ENCODE data around the gene RANBP17.

RANBP17 gene

GRCh38 chr5:171306781-171307591 is 445.2 kb downstream of the RANBP17 start (continued):
- TF ChIP-seq, protein P1, sequence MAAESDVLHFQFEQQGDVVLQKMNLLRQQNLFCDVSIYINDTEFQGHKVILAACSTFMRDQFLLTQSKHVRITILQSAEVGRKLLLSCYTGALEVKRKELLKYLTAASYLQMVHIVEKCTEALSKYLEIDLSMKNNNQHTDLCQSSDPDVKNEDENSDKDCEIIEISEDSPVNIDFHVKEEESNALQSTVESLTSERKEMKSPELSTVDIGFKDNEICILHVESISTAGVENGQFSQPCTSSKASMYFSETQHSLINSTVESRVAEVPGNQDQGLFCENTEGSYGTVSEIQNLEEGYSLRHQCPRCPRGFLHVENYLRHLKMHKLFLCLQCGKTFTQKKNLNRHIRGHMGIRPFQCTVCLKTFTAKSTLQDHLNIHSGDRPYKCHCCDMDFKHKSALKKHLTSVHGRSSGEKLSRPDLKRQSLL (tag by site-specific recombination; IDR thresholded peaks at IDR 0.05) = no peak
- TF ChIP-seq ZNF76 (tag by site-specific recombination; IDR thresholded peaks at IDR 0.05; ENCODE audit: borderline replicate concordance, low read depth) (no peak), ZNF768 (tag by site-specific recombination; IDR thresholded peaks at IDR 0.05) (no peak), ZNF561 (tag by site-specific recombination; IDR thresholded peaks at IDR 0.05; ENCODE audit: borderline replicate concordance) (0 out of 2 replicates have a peak, but pooled peaks have one; percentile 38), GLI4 (tag by site-specific recombination; IDR thresholded peaks at IDR 0.05) (no peak), ZNF354C (tag by site-specific recombination; IDR thresholded peaks at IDR 0.05; ENCODE audit: borderline replicate concordance, low read depth) (no peak), ZNF366 (tag by site-specific recombination; conservative IDR thresholded peaks at IDR 0.05) (no peak), ZNF571 (tag by site-specific recombination; IDR thresholded peaks at IDR 0.05) (no peak), YY1 (tag by site-specific recombination; IDR thresholded peaks at IDR 0.05) (no peak), KLF10 (tag by site-specific recombination; IDR thresholded peaks at IDR 0.05) (no peak), ZBTB20 (tag by site-specific recombination; IDR thresholded peaks at IDR 0.05) (peak; percentile 66; the same call in 1 of the 2 replicates), ZXDB (tag by site-specific recombination; IDR thresholded peaks at IDR 0.05) (no peak), ZNF777 (tag by site-specific recombination; IDR thresholded peaks at IDR 0.05; ENCODE audit: borderline replicate concordance) (no peak), ZNF791 (tag by site-specific recombination; IDR thresholded peaks at IDR 0.05) (no peak), ZNF473 (tag by site-specific recombination; IDR thresholded peaks at IDR 0.05) (no peak), WT1 (tag by site-specific recombination; IDR thresholded peaks at IDR 0.05) (no peak), KLF9 (tag by site-specific recombination; IDR thresholded peaks at IDR 0.05; ENCODE audit: low read depth) (no peak)
- TF ChIP-seq, protein P2, sequence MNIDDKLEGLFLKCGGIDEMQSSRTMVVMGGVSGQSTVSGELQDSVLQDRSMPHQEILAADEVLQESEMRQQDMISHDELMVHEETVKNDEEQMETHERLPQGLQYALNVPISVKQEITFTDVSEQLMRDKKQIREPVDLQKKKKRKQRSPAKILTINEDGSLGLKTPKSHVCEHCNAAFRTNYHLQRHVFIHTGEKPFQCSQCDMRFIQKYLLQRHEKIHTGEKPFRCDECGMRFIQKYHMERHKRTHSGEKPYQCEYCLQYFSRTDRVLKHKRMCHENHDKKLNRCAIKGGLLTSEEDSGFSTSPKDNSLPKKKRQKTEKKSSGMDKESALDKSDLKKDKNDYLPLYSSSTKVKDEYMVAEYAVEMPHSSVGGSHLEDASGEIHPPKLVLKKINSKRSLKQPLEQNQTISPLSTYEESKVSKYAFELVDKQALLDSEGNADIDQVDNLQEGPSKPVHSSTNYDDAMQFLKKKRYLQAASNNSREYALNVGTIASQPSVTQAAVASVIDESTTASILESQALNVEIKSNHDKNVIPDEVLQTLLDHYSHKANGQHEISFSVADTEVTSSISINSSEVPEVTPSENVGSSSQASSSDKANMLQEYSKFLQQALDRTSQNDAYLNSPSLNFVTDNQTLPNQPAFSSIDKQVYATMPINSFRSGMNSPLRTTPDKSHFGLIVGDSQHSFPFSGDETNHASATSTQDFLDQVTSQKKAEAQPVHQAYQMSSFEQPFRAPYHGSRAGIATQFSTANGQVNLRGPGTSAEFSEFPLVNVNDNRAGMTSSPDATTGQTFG (tag by site-specific recombination; IDR thresholded peaks at IDR 0.05; ENCODE audit: borderline replicate concordance) = no peak
- TF ChIP-seq, protein P3, sequence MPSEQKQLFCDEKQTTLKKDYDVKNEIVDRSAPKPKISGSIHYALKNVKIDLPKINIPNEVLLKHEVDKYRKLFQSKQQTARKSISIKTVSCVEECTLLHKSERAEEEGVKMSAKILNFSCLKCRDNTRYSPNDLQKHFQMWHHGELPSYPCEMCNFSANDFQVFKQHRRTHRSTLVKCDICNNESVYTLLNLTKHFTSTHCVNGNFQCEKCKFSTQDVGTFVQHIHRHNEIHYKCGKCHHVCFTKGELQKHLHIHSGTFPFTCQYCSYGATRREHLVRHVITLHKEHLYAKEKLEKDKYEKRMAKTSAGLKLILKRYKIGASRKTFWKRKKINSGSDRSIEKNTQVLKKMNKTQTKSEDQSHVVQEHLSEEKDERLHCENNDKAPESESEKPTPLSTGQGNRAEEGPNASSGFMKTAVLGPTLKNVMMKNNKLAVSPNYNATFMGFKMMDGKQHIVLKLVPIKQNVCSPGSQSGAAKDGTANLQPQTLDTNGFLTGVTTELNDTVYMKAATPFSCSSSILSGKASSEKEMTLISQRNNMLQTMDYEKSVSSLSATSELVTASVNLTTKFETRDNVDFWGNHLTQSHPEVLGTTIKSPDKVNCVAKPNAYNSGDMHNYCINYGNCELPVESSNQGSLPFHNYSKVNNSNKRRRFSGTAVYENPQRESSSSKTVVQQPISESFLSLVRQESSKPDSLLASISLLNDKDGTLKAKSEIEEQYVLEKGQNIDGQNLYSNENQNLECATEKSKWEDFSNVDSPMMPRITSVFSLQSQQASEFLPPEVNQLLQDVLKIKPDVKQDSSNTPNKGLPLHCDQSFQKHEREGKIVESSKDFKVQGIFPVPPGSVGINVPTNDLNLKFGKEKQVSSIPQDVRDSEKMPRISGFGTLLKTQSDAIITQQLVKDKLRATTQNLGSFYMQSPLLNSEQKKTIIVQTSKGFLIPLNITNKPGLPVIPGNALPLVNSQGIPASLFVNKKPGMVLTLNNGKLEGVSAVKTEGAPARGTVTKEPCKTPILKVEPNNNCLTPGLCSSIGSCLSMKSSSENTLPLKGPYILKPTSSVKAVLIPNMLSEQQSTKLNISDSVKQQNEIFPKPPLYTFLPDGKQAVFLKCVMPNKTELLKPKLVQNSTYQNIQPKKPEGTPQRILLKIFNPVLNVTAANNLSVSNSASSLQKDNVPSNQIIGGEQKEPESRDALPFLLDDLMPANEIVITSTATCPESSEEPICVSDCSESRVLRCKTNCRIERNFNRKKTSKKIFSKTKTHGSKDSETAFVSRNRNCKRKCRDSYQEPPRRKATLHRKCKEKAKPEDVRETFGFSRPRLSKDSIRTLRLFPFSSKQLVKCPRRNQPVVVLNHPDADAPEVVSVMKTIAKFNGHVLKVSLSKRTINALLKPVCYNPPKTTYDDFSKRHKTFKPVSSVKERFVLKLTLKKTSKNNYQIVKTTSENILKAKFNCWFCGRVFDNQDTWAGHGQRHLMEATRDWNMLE (tag by site-specific recombination; conservative IDR thresholded peaks at IDR 0.05; ENCODE audit: low read depth) = no peak
- TF ChIP-seq, protein P4, sequence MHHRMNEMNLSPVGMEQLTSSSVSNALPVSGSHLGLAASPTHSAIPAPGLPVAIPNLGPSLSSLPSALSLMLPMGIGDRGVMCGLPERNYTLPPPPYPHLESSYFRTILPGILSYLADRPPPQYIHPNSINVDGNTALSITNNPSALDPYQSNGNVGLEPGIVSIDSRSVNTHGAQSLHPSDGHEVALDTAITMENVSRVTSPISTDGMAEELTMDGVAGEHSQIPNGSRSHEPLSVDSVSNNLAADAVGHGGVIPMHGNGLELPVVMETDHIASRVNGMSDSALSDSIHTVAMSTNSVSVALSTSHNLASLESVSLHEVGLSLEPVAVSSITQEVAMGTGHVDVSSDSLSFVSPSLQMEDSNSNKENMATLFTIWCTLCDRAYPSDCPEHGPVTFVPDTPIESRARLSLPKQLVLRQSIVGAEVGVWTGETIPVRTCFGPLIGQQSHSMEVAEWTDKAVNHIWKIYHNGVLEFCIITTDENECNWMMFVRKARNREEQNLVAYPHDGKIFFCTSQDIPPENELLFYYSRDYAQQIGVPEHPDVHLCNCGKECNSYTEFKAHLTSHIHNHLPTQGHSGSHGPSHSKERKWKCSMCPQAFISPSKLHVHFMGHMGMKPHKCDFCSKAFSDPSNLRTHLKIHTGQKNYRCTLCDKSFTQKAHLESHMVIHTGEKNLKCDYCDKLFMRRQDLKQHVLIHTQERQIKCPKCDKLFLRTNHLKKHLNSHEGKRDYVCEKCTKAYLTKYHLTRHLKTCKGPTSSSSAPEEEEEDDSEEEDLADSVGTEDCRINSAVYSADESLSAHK (tag by site-specific recombination; IDR thresholded peaks at IDR 0.05) = no peak
- TF ChIP-seq, protein P5, sequence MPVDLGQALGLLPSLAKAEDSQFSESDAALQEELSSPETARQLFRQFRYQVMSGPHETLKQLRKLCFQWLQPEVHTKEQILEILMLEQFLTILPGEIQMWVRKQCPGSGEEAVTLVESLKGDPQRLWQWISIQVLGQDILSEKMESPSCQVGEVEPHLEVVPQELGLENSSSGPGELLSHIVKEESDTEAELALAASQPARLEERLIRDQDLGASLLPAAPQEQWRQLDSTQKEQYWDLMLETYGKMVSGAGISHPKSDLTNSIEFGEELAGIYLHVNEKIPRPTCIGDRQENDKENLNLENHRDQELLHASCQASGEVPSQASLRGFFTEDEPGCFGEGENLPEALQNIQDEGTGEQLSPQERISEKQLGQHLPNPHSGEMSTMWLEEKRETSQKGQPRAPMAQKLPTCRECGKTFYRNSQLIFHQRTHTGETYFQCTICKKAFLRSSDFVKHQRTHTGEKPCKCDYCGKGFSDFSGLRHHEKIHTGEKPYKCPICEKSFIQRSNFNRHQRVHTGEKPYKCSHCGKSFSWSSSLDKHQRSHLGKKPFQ (tag by site-specific recombination; IDR thresholded peaks at IDR 0.05) = no peak
- TF ChIP-seq, protein P6, sequence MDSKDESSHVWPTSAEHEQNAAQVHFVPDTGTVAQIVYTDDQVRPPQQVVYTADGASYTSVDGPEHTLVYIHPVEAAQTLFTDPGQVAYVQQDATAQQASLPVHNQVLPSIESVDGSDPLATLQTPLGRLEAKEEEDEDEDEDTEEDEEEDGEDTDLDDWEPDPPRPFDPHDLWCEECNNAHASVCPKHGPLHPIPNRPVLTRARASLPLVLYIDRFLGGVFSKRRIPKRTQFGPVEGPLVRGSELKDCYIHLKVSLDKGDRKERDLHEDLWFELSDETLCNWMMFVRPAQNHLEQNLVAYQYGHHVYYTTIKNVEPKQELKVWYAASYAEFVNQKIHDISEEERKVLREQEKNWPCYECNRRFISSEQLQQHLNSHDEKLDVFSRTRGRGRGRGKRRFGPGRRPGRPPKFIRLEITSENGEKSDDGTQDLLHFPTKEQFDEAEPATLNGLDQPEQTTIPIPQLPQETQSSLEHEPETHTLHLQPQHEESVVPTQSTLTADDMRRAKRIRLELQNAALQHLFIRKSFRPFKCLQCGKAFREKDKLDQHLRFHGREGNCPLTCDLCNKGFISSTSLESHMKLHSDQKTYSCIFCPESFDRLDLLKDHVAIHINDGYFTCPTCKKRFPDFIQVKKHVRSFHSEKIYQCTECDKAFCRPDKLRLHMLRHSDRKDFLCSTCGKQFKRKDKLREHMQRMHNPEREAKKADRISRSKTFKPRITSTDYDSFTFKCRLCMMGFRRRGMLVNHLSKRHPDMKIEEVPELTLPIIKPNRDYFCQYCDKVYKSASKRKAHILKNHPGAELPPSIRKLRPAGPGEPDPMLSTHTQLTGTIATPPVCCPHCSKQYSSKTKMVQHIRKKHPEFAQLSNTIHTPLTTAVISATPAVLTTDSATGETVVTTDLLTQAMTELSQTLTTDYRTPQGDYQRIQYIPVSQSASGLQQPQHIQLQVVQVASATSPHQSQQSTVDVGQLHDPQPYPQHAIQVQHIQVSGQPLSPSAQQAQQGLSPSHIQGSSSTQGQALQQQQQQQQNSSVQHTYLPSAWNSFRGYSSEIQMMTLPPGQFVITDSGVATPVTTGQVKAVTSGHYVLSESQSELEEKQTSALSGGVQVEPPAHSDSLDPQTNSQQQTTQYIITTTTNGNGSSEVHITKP (tag by site-specific recombination; IDR thresholded peaks at IDR 0.05) = peak; percentile 17; the same call in 1 of the 2 replicates
